ENCODE results near the gene NTM.

DNA sequence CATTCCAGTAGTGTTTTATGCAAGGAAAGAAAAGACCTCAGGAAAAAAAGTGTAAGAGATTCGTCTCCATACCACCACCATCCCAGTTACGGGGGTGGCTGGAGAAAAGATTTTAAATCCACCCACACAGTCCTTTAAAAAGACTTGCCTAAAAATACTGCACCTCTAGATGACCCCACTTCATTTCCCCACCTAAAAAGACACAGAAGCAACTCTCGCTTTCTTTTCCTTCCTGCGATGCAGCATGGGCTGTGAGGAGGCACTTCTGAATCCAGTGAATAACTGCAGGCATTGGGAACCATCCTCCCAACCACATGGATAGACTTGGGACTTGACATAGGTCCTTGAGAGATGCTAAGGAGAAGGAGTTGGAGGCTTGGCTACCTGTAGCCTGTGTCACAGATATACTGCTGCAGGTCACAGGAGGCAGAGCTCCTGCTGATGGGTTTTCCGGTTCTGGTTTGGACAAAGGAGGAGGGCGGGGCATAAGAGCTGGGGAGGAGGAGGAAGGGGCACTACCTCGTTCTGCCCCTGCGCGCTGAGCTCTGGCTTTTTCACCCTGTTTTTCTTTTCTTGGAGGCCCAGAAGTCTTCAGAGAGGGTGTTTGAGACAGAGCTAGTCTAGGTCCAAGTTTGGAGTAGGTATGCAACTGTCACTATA is 285.9 kb downstream of the NTM start:
- TF ChIP-seq, protein P1, sequence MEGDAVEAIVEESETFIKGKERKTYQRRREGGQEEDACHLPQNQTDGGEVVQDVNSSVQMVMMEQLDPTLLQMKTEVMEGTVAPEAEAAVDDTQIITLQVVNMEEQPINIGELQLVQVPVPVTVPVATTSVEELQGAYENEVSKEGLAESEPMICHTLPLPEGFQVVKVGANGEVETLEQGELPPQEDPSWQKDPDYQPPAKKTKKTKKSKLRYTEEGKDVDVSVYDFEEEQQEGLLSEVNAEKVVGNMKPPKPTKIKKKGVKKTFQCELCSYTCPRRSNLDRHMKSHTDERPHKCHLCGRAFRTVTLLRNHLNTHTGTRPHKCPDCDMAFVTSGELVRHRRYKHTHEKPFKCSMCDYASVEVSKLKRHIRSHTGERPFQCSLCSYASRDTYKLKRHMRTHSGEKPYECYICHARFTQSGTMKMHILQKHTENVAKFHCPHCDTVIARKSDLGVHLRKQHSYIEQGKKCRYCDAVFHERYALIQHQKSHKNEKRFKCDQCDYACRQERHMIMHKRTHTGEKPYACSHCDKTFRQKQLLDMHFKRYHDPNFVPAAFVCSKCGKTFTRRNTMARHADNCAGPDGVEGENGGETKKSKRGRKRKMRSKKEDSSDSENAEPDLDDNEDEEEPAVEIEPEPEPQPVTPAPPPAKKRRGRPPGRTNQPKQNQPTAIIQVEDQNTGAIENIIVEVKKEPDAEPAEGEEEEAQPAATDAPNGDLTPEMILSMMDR (conservative IDR thresholded peaks at IDR 0.05; ENCODE audit: low read length) = no peak
- TF ChIP-seq EZH2phosphoT487 (IDR thresholded peaks at IDR 0.05; ENCODE audit: borderline replicate concordance) = no peak

Measured in Loucy (cell line).